Bronchial epithelial cell (primary cell): ENCODE data around the gene SLC4A2. TPM values are rescaled to one million over a fixed set of nuclear protein-coding genes. Genes with fewer than 3 reads are reported as not detected.

ENCODE experiments used
- DNase-seq: peaks from one replicate; pipeline ENCODE4 v3.0.0-alpha.2; 2010; ENCODE audit warnings: low read depth
- FAIRE-seq: peaks from 2 replicates; lab custom pipeline; 2011; peaks lifted over from hg19 to GRCh38; lab: Jason Lieb, UNC
- H3K27me3 ChIP-seq: 2 replicates; pipeline ENCODE4 v1.5.1; 2011; ENCODE audit warnings: low read length; ENCODE audit not compliant: control insufficient read depth, insufficient read depth
- H3K36me3 ChIP-seq: 2 replicates; pipeline ENCODE4 v1.5.1; 2011; ENCODE audit warnings: low read length; ENCODE audit not compliant: control insufficient read depth, insufficient read depth
- H3K4me3 ChIP-seq: 2 replicates; pipeline ENCODE4 v1.5.1; 2011; ENCODE audit warnings: mild to moderate bottlenecking, low read depth, low read length, control low read depth
- total RNA-seq: library from RNA; depleted of rRNA; stranded (reverse); fragments of >200 nt; gene quantifications from 2 replicates; pipeline ENCODE4 v1.2.1, GENCODE V29; 2014
- TF ChIP-seq, protein P1 (sequence below): IDR thresholded peaks from 2 replicates; pipeline ENCODE4 v1.5.1; 2011; ENCODE audit warnings: mild to moderate bottlenecking, moderate library complexity, low read length, control low read depth, inconsistent platforms; ENCODE audit not compliant: insufficient read depth, severe bottlenecking

Gene SLC4A2
- total RNA-seq, 1 donor from 2014 or later: 33.2 TPM

DNA sequence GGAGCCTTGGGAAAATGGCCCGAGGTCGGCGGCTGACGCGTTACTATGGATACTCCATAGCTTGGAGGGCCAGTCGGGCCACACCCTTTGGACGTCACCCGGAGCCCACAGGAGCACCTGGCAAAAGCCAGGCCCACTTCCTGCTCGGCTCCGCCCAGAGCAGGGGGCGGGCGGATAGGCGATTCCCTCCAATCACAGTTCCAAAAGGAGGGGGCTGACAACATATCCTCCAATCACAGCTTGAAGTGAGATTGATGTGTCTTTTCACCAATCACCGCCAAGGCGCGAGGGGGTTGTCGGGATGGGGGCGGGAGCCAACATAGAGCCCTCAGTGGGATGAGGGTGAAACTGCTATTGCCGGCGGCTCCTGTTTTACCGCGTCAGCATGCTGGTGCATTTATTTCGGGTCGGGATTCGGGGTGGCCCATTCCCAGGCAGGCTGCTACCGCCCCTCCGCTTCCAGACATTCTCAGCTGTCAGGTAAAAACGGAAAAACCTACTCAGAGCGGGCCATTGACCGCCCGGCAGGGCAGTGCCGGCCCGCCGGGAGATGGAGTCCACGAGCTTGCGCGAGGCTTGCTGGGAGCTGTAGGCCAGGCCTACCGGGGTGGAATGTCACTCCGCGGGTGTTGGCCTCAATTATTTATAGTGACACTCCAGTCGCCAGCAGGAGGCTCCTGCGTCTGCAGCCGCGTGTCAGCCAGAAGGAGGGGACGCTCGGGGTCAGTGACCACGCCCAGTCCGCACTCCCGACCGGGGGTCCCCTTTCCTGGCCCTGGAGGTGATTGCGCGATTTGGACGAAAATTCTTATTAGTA, 31.1 kb upstream of the SLC4A2 start, which contains the start of gene ABCB8:
Gene ABCB8 (plus strand): TSS at position 320 of the 817 bp plus-strand sequence. CDS start 66 bp downstream, at position 386.
- H3K4me3 ChIP-seq: peak within 1 kb of the TSS; percentile 67
- FAIRE-seq: no peak
- DNase-seq: peak; percentile 98
- TF ChIP-seq, protein P1, sequence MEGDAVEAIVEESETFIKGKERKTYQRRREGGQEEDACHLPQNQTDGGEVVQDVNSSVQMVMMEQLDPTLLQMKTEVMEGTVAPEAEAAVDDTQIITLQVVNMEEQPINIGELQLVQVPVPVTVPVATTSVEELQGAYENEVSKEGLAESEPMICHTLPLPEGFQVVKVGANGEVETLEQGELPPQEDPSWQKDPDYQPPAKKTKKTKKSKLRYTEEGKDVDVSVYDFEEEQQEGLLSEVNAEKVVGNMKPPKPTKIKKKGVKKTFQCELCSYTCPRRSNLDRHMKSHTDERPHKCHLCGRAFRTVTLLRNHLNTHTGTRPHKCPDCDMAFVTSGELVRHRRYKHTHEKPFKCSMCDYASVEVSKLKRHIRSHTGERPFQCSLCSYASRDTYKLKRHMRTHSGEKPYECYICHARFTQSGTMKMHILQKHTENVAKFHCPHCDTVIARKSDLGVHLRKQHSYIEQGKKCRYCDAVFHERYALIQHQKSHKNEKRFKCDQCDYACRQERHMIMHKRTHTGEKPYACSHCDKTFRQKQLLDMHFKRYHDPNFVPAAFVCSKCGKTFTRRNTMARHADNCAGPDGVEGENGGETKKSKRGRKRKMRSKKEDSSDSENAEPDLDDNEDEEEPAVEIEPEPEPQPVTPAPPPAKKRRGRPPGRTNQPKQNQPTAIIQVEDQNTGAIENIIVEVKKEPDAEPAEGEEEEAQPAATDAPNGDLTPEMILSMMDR: peak; percentile 53
- H3K36me3 ChIP-seq: peaks cover under 1% of the 10 kb centered on the region
- H3K27me3 ChIP-seq: no peaks in the 10 kb centered on the region

GRCh38 chr7:151028948-151029501, 30.4 kb upstream of the SLC4A2 start:
- peaks cover 3% of the 10 kb centered on the region for H3K36me3 ChIP-seq
- DNase-seq (no peak), FAIRE-seq (no peak)
- TF ChIP-seq, protein P1: no peak
- no peaks in the 10 kb centered on the region for H3K27me3 ChIP-seq
- H3K4me3 ChIP-seq: peak overlapping the region; percentile 67

DNA sequence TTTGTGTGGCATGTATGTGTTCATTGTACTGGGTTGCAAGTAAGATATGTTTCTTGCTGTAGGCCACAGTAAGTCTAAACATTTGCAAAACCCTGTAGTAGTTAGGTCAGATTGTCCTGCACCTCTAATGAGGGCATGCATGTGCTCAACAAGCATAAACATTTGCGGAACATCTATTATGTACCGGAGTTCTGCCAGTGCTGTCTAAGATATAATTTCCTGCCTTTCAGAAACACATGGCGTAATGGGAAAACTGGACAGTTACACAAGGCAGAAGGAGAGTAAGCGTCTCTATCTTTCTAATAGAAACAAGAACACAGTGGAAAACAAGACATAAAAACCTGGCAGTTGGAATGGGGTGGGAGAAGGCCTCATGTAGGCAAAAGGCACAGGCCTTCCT, 28.4 kb upstream of the SLC4A2 start:
- peaks cover 14% of the 10 kb centered on the region for H3K36me3 ChIP-seq
- H3K27me3 ChIP-seq: no peaks in the 10 kb centered on the region
- no peak overlapping the region for H3K4me3 ChIP-seq
- DNase-seq (no peak), FAIRE-seq (no peak)
- TF ChIP-seq, protein P1: no peak

DNA sequence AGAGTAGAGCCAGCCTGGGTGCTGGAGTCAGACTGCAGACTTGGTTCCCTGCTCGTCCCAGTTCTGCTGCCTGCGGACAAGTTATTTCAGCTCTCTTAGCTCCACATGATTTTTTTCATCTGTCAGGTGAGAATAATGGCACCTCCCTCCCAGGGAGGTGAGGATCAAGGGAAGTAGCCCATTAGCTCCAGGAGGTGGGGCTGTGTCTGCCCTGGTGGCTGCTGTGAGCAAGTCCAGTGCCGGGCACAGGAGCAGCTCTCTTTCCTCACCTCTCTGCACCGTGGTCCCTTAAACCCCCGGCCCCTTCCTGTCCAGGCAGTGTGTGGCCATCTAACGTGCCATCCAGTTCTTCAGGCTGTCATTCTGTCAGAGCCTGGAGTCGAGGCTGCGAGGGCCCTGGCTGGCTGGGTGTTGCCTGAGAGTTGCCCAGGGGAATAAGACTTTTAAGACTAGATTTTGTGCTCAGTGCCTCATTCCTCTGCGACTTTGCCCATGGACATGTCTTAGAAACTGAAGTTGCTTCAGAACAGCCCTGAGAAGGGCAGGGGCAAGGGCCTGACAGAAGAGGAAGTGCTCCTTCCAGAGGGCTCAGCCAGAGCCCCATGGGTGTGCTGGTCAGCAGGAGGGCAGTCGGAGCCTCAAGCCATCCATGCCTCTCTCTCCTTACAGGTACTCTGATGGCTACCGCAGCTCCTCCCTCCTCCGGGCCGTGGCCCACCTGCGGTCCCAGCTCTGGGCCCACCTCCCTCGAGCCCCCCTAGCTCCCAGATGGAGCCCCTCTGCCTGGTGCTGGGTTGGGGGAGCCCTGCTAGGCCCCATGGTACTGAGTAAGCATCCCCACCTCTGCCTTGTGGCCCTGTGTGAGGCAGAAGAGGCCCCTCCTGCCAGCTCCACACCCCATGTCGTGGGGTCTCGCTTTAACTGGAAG, 26.2 kb upstream of the SLC4A2 start:
- DNase-seq (no peak), FAIRE-seq (no peak)
- H3K36me3 ChIP-seq: peaks cover 19% of the 10 kb centered on the region
- no peak overlapping the region for H3K4me3 ChIP-seq
- TF ChIP-seq, protein P1: peak; percentile 18
- H3K27me3 ChIP-seq: no peaks in the 10 kb centered on the region

DNA sequence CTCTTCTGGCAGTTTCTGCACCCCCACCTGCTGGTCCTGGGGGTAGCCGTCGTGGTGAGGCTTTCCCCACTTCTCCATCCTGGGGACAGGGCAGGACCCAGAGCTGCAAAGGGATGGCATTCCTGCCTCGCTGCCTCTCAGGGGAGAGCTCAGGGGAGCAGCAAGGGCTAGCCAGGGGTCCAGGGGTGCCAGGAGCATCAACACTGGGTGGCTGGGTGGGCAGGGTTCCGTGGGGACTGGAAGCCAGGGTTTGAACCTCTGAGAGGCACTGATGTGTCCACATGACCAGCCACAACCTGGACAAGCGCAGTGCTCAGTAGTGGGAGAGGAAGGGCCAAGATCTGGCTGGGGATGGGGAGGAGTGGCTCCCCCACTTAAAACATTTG, 25.5 kb upstream of the SLC4A2 start:
- Histone ChIP-seq H3K27me3 (no peaks in the 10 kb centered on the region), H3K4me3 (no peak overlapping the region), H3K36me3 (peaks cover 19% of the 10 kb centered on the region)
- FAIRE-seq (no peak), DNase-seq (no peak)
- TF ChIP-seq, protein P1: no peak
